ENCODE data around the gene FLRT3. TPM values are rescaled to one million over a fixed set of nuclear protein-coding genes. Genes with fewer than 3 reads are reported as not detected.

Gene FLRT3
- total RNA-seq, 1 experiment from 2014 or later: 1.5 TPM

DNA sequence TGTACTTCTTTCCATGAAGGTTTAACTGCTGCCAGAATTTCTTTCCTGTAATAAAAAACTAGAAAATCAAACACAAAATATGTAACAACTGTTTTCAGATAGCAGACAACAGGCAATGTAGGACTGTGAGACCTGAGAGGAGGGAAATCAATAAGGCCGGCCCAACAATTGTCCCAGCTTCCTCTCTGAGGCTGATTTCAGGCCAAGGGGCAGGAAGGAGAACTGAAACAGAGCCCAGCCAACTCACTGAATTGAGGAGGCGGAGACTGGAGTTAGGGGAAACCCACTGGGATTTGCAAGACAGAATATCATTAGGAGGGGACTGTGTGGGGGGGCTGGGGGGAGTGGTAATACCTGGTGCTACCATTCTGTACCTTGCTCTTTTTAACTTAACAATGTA, 42.2 kb downstream of the FLRT3 start:
- TF ChIP-seq EZH2 (IDR thresholded peaks at IDR 0.05) (no peak), JUND (IDR thresholded peaks at IDR 0.05) (no peak), SIN3A (IDR thresholded peaks at IDR 0.05; ENCODE audit: low read depth) (no peak), ZNF274 (IDR thresholded peaks at IDR 0.05; ENCODE audit: low read depth, low read length) (no peak), CBX3 (IDR thresholded peaks at IDR 0.05; ENCODE audit: low read depth) (no peak), SP1 (IDR thresholded peaks at IDR 0.05; ENCODE audit: low read depth) (no peak), TCF7L2 (IDR thresholded peaks at IDR 0.05; ENCODE audit: borderline replicate concordance, extremely low read depth, insufficient read depth, insufficient read length) (no peak), ELF1 (IDR thresholded peaks at IDR 0.05; ENCODE audit: borderline replicate concordance, low read depth) (no peak), POLR2A (IDR thresholded peaks at IDR 0.05; ENCODE audit: borderline replicate concordance, extremely low read depth, insufficient read depth, insufficient read length) (no peak), ZFX (IDR thresholded peaks at IDR 0.05) (no peak), EZH2phosphoT487 (IDR thresholded peaks at IDR 0.05; ENCODE audit: borderline replicate concordance) (no peak), EGR1 (IDR thresholded peaks at IDR 0.05; ENCODE audit: low read depth) (no peak), POLR2AphosphoS5 (IDR thresholded peaks at IDR 0.05; ENCODE audit: low read depth, low read length) (no peak), CEBPB (IDR thresholded peaks at IDR 0.05; ENCODE audit: low read depth) (no peak), FOSL1 (IDR thresholded peaks at IDR 0.05; ENCODE audit: low read depth) (no peak), RAD21 (IDR thresholded peaks at IDR 0.05; ENCODE audit: low read depth) (no peak)
- TF ChIP-seq, protein P1, sequence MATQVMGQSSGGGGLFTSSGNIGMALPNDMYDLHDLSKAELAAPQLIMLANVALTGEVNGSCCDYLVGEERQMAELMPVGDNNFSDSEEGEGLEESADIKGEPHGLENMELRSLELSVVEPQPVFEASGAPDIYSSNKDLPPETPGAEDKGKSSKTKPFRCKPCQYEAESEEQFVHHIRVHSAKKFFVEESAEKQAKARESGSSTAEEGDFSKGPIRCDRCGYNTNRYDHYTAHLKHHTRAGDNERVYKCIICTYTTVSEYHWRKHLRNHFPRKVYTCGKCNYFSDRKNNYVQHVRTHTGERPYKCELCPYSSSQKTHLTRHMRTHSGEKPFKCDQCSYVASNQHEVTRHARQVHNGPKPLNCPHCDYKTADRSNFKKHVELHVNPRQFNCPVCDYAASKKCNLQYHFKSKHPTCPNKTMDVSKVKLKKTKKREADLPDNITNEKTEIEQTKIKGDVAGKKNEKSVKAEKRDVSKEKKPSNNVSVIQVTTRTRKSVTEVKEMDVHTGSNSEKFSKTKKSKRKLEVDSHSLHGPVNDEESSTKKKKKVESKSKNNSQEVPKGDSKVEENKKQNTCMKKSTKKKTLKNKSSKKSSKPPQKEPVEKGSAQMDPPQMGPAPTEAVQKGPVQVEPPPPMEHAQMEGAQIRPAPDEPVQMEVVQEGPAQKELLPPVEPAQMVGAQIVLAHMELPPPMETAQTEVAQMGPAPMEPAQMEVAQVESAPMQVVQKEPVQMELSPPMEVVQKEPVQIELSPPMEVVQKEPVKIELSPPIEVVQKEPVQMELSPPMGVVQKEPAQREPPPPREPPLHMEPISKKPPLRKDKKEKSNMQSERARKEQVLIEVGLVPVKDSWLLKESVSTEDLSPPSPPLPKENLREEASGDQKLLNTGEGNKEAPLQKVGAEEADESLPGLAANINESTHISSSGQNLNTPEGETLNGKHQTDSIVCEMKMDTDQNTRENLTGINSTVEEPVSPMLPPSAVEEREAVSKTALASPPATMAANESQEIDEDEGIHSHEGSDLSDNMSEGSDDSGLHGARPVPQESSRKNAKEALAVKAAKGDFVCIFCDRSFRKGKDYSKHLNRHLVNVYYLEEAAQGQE (IDR thresholded peaks at IDR 0.05; ENCODE audit: low read depth): no peak
- TF ChIP-seq, protein P2, sequence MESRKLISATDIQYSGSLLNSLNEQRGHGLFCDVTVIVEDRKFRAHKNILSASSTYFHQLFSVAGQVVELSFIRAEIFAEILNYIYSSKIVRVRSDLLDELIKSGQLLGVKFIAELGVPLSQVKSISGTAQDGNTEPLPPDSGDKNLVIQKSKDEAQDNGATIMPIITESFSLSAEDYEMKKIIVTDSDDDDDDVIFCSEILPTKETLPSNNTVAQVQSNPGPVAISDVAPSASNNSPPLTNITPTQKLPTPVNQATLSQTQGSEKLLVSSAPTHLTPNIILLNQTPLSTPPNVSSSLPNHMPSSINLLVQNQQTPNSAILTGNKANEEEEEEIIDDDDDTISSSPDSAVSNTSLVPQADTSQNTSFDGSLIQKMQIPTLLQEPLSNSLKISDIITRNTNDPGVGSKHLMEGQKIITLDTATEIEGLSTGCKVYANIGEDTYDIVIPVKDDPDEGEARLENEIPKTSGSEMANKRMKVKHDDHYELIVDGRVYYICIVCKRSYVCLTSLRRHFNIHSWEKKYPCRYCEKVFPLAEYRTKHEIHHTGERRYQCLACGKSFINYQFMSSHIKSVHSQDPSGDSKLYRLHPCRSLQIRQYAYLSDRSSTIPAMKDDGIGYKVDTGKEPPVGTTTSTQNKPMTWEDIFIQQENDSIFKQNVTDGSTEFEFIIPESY (IDR thresholded peaks at IDR 0.05; ENCODE audit: extremely low read depth, insufficient replicate concordance, low read length): no peak
- TF ChIP-seq, protein P3, sequence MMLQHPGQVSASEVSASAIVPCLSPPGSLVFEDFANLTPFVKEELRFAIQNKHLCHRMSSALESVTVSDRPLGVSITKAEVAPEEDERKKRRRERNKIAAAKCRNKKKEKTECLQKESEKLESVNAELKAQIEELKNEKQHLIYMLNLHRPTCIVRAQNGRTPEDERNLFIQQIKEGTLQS (IDR thresholded peaks at IDR 0.05): no peak
- TF ChIP-seq, protein P4, sequence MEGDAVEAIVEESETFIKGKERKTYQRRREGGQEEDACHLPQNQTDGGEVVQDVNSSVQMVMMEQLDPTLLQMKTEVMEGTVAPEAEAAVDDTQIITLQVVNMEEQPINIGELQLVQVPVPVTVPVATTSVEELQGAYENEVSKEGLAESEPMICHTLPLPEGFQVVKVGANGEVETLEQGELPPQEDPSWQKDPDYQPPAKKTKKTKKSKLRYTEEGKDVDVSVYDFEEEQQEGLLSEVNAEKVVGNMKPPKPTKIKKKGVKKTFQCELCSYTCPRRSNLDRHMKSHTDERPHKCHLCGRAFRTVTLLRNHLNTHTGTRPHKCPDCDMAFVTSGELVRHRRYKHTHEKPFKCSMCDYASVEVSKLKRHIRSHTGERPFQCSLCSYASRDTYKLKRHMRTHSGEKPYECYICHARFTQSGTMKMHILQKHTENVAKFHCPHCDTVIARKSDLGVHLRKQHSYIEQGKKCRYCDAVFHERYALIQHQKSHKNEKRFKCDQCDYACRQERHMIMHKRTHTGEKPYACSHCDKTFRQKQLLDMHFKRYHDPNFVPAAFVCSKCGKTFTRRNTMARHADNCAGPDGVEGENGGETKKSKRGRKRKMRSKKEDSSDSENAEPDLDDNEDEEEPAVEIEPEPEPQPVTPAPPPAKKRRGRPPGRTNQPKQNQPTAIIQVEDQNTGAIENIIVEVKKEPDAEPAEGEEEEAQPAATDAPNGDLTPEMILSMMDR (IDR thresholded peaks at IDR 0.05 in 2 of 3, conservative IDR thresholded peaks at IDR 0.05 in 1 of 3; ENCODE audit: borderline replicate concordance in 1 of 3, insufficient read depth in 1 of 3, low read depth in 2 of 3, low read length in 2 of 3): no peak
- DNase-seq (ENCODE audit: low read depth, low spot score) (no peak), ATAC-seq (no peak)
- H3K79me2 ChIP-seq (ENCODE audit: insufficient read depth, low read length): no peaks in the 10 kb centered on the region
- no peak overlapping the region for H3K9ac ChIP-seq (ENCODE audit: low read length)
- no TSS peak for BruUV-seq (replicated peaks)
- ChIA-PET POLR2A (no interaction called here), CTCF (no interaction called here), RAD21 (ENCODE audit: low non-redundant PET in 1 of 2, low total read pairs in 2 of 2, uncharacterized antibody in 2 of 2, unreplicated experiment in 2 of 2) (no interaction called here)
- H2AFZ ChIP-seq (ENCODE audit: low read depth, low read length, poor library complexity, severe bottlenecking): no peak overlapping the region
- H3K36me3 ChIP-seq (ENCODE audit: control insufficient read depth in 1 of 2, insufficient read depth in 2 of 2, low read length in 2 of 2): no peaks in the 10 kb centered on the region
- H3K4me3 ChIP-seq (replicated peaks in 1 of 2; ENCODE audit: low read depth in 1 of 2, low read length in 2 of 2): no peak overlapping the region
- H3K9me3 ChIP-seq (ENCODE audit: control insufficient read depth in 1 of 2, insufficient read depth in 1 of 2, low read depth in 1 of 2, low read length in 2 of 2): no peaks in the 10 kb centered on the region
- intact Hi-C loops (cut with micrococcal nuclease): no loop called here
- no peaks in the 10 kb centered on the region for H4K20me1 ChIP-seq (ENCODE audit: insufficient read depth)
- no peaks in the 10 kb centered on the region for H3K4me1 ChIP-seq (ENCODE audit: control insufficient read depth in 1 of 2, insufficient read depth in 2 of 2, low read length in 2 of 2)
- H3K27me3 ChIP-seq (ENCODE audit: insufficient read depth, low read length): no peaks in the 10 kb centered on the region
- no peak overlapping the region for H3K27ac ChIP-seq (ENCODE audit: low read depth, low read length)
- H3K4me2 ChIP-seq (ENCODE audit: low read length): no peak overlapping the region
- H3K9me2 ChIP-seq (ENCODE audit: insufficient read depth): no peaks in the 10 kb centered on the region
